BJ (cell line): ENCODE data around the gene RACGAP1. TPM values are rescaled to one million over a fixed set of nuclear protein-coding genes. Genes with fewer than 3 reads are reported as not detected.

Experiments used
- CTCF ChIA-PET: fragments of 350-600 bp; formaldehyde crosslinking; extraction: SDS; loops from one replicate; lab custom pipeline; 2021; ENCODE audit warnings: antibody characterized with exemption, inconsistent platforms; lab: Yijun Ruan, JAX
- POLR2A ChIA-PET: fragments of 300-600 bp; sonication (Branson Sonifier 250); formaldehyde crosslinking; extraction: SDS; loops from one replicate; lab custom pipeline; 2021; ENCODE audit warnings: antibody characterized with exemption; lab: Charles Lee
- DNase-seq: peaks from one replicate; pipeline ENCODE4 v3.0.0-alpha.2; 2011; ENCODE audit warnings: low read depth
- H3K27me3 ChIP-seq: 2 replicates; pipeline ENCODE4 v1.6.0; 2011; ENCODE audit warnings: low read length; ENCODE audit not compliant: control insufficient read depth, insufficient read depth
- H3K36me3 ChIP-seq: 2 replicates; pipeline ENCODE4 v1.5.1; 2011; ENCODE audit warnings: low read length; ENCODE audit not compliant: control insufficient read depth, insufficient read depth
- H3K4me3 ChIP-seq: 2 replicates; pipeline ENCODE4 v1.5.1; 2011; ENCODE audit warnings: low read depth, mild to moderate bottlenecking, control low read depth, low read length
- polyA plus RNA-seq: library from polyadenylated mRNA; depleted of rRNA; stranded (reverse); fragments of >200 nt; gene quantifications from 2 replicates; pipeline ENCODE4 v1.2.3, GENCODE V29; 2011
- TF ChIP-seq, protein P1 (sequence below): IDR thresholded peaks from 2 replicates; pipeline ENCODE4 v1.5.1; 2011; ENCODE audit warnings: low read depth, mild to moderate bottlenecking, control low read depth, inconsistent platforms, low read length, moderate library complexity; ENCODE audit not compliant: insufficient read depth

Gene RACGAP1
- polyA plus RNA-seq, 1 experiment: 42.8 TPM

GRCh38 chr12:49971141-49971540 is 54.2 kb downstream of the RACGAP1 start:
- no peak for DNase-seq
- H3K27me3 ChIP-seq: peaks cover 22% of the 10 kb centered on the region
- TF ChIP-seq, protein P1, sequence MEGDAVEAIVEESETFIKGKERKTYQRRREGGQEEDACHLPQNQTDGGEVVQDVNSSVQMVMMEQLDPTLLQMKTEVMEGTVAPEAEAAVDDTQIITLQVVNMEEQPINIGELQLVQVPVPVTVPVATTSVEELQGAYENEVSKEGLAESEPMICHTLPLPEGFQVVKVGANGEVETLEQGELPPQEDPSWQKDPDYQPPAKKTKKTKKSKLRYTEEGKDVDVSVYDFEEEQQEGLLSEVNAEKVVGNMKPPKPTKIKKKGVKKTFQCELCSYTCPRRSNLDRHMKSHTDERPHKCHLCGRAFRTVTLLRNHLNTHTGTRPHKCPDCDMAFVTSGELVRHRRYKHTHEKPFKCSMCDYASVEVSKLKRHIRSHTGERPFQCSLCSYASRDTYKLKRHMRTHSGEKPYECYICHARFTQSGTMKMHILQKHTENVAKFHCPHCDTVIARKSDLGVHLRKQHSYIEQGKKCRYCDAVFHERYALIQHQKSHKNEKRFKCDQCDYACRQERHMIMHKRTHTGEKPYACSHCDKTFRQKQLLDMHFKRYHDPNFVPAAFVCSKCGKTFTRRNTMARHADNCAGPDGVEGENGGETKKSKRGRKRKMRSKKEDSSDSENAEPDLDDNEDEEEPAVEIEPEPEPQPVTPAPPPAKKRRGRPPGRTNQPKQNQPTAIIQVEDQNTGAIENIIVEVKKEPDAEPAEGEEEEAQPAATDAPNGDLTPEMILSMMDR: no peak
- POLR2A ChIA-PET: no interaction called here
- CTCF ChIA-PET: interaction anchor here (1.0 to 20.0 kb wide), 6 partner anchors 10 to 96 kb away, joined by 3 to 578 read pairs (median 86); partner anchors contain the start of gene ASIC1
- no peak overlapping the region for H3K4me3 ChIP-seq
- no peaks in the 10 kb centered on the region for H3K36me3 ChIP-seq

DNA sequence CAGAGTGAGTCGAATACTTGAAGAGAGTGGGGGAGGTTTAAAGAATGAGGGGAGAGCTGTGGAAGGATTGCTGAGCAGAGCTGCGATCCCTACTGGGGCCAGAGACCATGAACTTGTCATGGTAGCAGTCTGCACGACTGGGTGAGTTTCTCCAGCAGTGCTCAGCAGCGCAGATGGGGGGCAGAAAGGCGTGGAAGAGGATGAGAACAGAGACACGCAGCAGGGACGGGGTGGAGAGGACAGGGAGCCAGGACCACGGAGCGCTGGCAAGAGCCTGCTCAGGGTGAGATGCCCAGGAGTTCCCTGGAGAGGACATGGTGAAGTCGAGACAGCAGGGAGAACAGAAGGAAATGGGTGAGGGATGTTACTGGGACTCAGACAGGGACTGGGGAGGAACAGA is 54.6 kb downstream of the RACGAP1 start:
- ChIA-PET CTCF (interaction anchor here (1.0 to 20.0 kb wide), 6 partner anchors 10 to 97 kb away, joined by 3 to 578 read pairs (median 86); partner anchors contain the start of gene ASIC1), POLR2A (no interaction called here)
- DNase-seq: no peak
- Histone ChIP-seq H3K36me3 (no peaks in the 10 kb centered on the region), H3K27me3 (peaks cover 27% of the 10 kb centered on the region), H3K4me3 (no peak overlapping the region)
- TF ChIP-seq, protein P1: no peak

DNA sequence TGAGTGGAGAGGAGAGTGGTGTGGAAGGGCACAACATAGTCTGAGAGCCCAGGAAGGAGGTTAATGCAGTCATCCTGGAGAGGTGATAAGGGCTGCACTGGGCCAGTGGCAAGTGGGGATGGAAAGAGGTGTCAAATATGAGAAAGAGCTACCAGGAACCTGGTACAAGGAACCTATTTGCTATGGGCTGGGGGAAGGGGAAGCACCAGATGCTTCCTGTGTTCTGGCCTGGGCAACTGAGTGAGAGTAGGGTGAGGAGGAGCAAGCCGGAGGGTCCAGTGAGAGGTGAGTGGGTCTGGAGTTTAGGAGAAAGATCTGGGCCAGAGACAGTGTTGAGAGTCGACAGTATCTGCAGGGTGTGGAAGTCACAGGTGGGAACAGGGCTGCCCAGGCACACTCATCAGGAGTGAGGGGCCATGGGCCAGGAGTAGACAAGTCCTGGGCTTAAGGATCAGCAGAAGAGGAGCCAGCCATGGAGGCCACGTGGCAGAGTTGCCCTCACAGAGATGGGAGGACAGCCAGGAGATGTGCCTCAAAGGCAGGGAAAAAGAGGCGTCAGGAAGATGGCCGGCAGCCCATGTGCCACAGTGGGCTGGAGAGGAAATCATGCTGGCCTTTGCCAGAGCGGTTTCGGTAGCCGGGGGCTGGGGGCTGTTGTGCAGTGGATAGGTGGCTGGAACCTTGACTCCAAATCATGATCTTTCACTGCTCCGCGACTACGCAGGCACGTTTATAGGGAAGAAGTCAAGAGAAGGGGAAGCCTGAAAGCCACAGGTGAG is 55.5 kb downstream of the RACGAP1 start:
- Histone ChIP-seq H3K27me3 (peaks cover 31% of the 10 kb centered on the region), H3K36me3 (no peaks in the 10 kb centered on the region), H3K4me3 (no peak overlapping the region)
- ChIA-PET POLR2A (no interaction called here), CTCF (interaction anchor here (0.6 to 20.0 kb wide), 8 partner anchors 10 to 103 kb away, joined by 3 to 578 read pairs (median 84); partner anchors contain the start of gene ASIC1)
- no peak for DNase-seq
- TF ChIP-seq, protein P1: no peak

- no peak overlapping the region for H3K4me3 ChIP-seq
- DNase-seq: no peak
- TF ChIP-seq, protein P1: no peak
- ChIA-PET POLR2A (no interaction called here), CTCF (interaction anchor here (1.2 to 20.0 kb wide), 9 partner anchors 9 to 118 kb away, joined by 3 to 578 read pairs (median 69); partner anchors contain the start of genes ASIC1 and RACGAP1)
- H3K27me3 ChIP-seq: peaks cover 35% of the 10 kb centered on the region
- no peaks in the 10 kb centered on the region for H3K36me3 ChIP-seq
Measured at GRCh38 chr12:49969027-49969426, 56.3 kb downstream of the RACGAP1 start.

DNA sequence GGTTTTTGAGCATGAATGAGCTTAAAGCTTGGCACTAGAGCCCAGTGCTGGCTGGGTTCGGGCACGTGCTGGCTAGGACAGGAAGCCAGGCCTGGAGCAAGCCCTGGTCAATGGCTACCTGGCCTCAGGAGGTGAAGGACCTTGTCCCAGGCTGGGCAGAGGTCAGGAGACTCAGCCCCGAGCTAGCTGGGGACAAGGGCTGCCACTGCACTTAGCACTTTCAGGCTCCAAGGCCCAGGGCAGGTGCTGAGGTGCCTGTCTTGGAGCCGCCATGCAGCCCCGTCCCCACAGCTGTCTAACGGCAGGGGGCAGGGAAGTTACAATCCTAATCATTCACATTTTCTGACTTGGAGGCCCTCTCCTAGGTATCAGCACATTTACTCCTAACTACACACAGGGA is 56.8 kb downstream of the RACGAP1 start:
- ChIA-PET POLR2A (interaction anchor here (0.5 kb wide), 1 partner anchor 82 kb away, joined by 4 read pairs; no protein-coding TSS in a partner anchor), CTCF (interaction anchor here (0.7 to 20.0 kb wide), 20 partner anchors 9 to 208 kb away, joined by 3 to 578 read pairs (median 10); partner anchors contain the start of genes ASIC1, COX14, NCKAP5L and RACGAP1)
- Histone ChIP-seq H3K4me3 (no peak overlapping the region), H3K27me3 (peaks cover 38% of the 10 kb centered on the region), H3K36me3 (no peaks in the 10 kb centered on the region)
- TF ChIP-seq, protein P1: no peak
- no peak for DNase-seq
